Measurements from ENCODE around the gene OPRM1. TPM values are rescaled to one million over a fixed set of nuclear protein-coding genes. Genes with fewer than 3 reads are reported as not detected.

The OPRM1 gene
- total RNA-seq (not detected), polyA plus RNA-seq (ENCODE audit: insufficient read depth in 1 of 8, insufficient read length in 8 of 8, low replicate concordance in 1 of 8) (under 1 TPM in 2 of 8 donors, not detected in 6; 0.11 to 0.22 TPM)
- long read RNA-seq, donor 1, result 0 reads
- long read RNA-seq, donor 2, result 0 reads
- long read RNA-seq, donor 3, result 0 reads
- long read RNA-seq, donor 4, result 0 reads
- long read RNA-seq, donor 5, result 0 reads
- long read RNA-seq, donor 6, result 0 reads
- long read RNA-seq, donor 7, result 0 reads
- long read RNA-seq, donor 8, result 0 reads
- long read RNA-seq, donor 9, result 0 reads
- long read RNA-seq, donor 10, result 0 reads
- long read RNA-seq, donor 11, result 0 reads

DNA sequence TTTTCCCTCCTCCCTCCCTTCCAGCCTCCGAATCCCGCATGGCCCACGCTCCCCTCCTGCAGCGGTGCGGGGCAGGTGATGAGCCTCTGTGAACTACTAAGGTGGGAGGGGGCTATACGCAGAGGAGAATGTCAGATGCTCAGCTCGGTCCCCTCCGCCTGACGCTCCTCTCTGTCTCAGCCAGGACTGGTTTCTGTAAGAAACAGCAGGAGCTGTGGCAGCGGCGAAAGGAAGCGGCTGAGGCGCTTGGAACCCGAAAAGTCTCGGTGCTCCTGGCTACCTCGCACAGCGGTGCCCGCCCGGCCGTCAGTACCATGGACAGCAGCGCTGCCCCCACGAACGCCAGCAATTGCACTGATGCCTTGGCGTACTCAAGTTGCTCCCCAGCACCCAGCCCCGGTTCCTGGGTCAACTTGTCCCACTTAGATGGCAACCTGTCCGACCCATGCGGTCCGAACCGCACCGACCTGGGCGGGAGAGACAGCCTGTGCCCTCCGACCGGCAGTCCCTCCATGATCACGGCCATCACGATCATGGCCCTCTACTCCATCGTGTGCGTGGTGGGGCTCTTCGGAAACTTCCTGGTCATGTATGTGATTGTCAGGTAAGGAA, at the start of gene OPRM1:
Gene OPRM1, plus strand, starts transcription at position 10 of the 612 bp plus-strand sequence. Its CDS starts 305 bp downstream, at position 315.
- H3K4me3 ChIP-seq (ENCODE audit: low read length), result no peak within 1 kb of the TSS
- H3K4me1 ChIP-seq (ENCODE audit: control insufficient read depth, insufficient read depth, low read length), result no peaks in the 10 kb centered on the region
- H3K9me3 ChIP-seq (replicated peaks; ENCODE audit: control insufficient read depth, low read depth, low read length), result no peaks in the 10 kb centered on the region
- peak; percentile 51 for DNase-seq
- H3K36me3 ChIP-seq (ENCODE audit: control insufficient read depth, insufficient read depth, low read length), result no peaks in the 10 kb centered on the region
- WGBS (ENCODE audit: insufficient coverage), result 1% methylated on average over 29 of the region's 38 CpGs
- no peak within 1 kb of the TSS for H3K27ac ChIP-seq (ENCODE audit: low read length)
- H3K27me3 ChIP-seq (ENCODE audit: control insufficient read depth, insufficient read depth, low read length), result peaks cover 6% of the 10 kb centered on the region

DNA sequence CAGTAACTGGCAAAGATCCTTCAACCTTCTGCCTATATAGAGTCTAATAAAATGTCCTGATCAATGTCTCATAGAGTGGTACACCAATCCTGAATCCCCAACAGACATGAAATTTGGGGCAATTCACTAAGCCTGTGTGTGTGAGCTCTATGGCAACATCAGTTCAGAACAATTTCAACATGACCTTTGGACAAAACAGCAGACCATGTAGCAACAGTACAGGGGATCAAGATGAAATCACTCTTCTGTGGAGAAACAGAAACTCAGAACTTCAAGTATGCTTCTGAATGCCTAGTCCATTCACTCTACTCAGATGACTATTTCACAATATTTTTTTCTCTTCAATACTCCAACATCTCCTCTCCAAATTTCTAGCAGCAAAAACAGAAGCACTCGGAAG, 49.1 kb upstream of the OPRM1 start:
- no peak for DNase-seq
- no peaks in the 10 kb centered on the region for H3K9me3 ChIP-seq (replicated peaks; ENCODE audit: control insufficient read depth, low read depth, low read length)
- no peaks in the 10 kb centered on the region for H3K4me1 ChIP-seq (ENCODE audit: control insufficient read depth, insufficient read depth, low read length)
- WGBS (ENCODE audit: insufficient coverage), result 64% methylated on average over 1 of the region's 1 CpG
- H3K4me3 ChIP-seq (ENCODE audit: low read length), result no peak overlapping the region
- H3K27me3 ChIP-seq (ENCODE audit: control insufficient read depth, insufficient read depth, low read length), result no peaks in the 10 kb centered on the region
- H3K36me3 ChIP-seq (ENCODE audit: control insufficient read depth, insufficient read depth, low read length), result no peaks in the 10 kb centered on the region
- no peak overlapping the region for H3K27ac ChIP-seq (ENCODE audit: low read length)

GRCh38 chr6:153994004-153994403, 45.0 kb upstream of the OPRM1 start:
- H3K27me3 ChIP-seq (ENCODE audit: control insufficient read depth, insufficient read depth, low read length), result no peaks in the 10 kb centered on the region
- peak; percentile 7 for DNase-seq
- no peaks in the 10 kb centered on the region for H3K36me3 ChIP-seq (ENCODE audit: control insufficient read depth, insufficient read depth, low read length)
- no CpG with 5 or more reads among the region's 3 CpGs for WGBS (ENCODE audit: insufficient coverage)
- H3K4me3 ChIP-seq (ENCODE audit: low read length), result no peak overlapping the region
- H3K9me3 ChIP-seq (replicated peaks; ENCODE audit: control insufficient read depth, low read depth, low read length), result no peaks in the 10 kb centered on the region
- H3K4me1 ChIP-seq (ENCODE audit: control insufficient read depth, insufficient read depth, low read length), result no peaks in the 10 kb centered on the region
- no peak overlapping the region for H3K27ac ChIP-seq (ENCODE audit: low read length)

DNA sequence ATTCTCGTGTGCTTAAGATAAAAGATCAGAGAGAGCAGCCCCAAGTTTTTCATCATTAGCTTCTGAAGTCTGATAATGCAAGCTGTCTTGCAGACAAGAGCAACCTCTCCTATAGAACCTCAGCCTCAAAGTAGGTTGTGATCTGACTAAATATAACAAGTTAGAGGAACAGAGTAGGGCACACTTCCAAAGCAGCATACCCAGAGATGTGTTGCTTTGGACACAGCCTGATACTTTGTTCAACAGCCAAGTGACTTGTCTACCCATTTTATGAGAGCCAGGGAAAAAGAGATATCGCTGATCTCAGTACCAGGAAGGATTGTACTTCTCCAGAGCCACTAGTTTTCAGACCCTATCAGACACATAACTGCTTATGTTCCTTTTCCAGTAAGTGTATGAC, 44.2 kb upstream of the OPRM1 start:
- no peaks in the 10 kb centered on the region for H3K4me1 ChIP-seq (ENCODE audit: control insufficient read depth, insufficient read depth, low read length)
- WGBS (ENCODE audit: insufficient coverage), result no CpG with 5 or more reads among the region's 2 CpGs
- no peak overlapping the region for H3K4me3 ChIP-seq (ENCODE audit: low read length)
- H3K27ac ChIP-seq (ENCODE audit: low read length), result no peak overlapping the region
- H3K9me3 ChIP-seq (replicated peaks; ENCODE audit: control insufficient read depth, low read depth, low read length), result no peaks in the 10 kb centered on the region
- H3K36me3 ChIP-seq (ENCODE audit: control insufficient read depth, insufficient read depth, low read length), result no peaks in the 10 kb centered on the region
- H3K27me3 ChIP-seq (ENCODE audit: control insufficient read depth, insufficient read depth, low read length), result no peaks in the 10 kb centered on the region
- no peak for DNase-seq

DNA sequence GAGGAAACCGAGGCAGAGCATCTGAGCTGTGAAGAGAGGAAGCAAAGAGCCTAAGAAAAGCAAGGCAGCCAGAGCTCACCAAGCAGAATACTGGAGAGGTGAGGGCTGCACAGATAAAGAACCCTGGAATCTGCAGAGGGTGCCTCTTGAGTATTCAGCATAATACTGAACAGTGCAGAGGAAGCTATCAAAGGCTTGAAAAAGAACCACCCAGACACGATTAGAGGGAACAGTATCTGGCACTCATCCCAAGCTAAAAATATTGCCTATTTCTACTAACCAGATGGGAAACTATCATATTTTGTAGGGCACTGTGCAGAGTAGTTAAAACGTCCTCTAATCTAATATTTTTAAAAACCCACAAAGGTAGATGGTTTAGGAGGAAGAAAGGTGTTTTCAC, 41.8 kb upstream of the OPRM1 start:
- Histone ChIP-seq H3K4me3 (ENCODE audit: low read length) (no peak overlapping the region), H3K36me3 (ENCODE audit: control insufficient read depth, insufficient read depth, low read length) (no peaks in the 10 kb centered on the region), H3K9me3 (replicated peaks; ENCODE audit: control insufficient read depth, low read depth, low read length) (no peaks in the 10 kb centered on the region), H3K4me1 (ENCODE audit: control insufficient read depth, insufficient read depth, low read length) (no peaks in the 10 kb centered on the region), H3K27ac (ENCODE audit: low read length) (no peak overlapping the region), H3K27me3 (ENCODE audit: control insufficient read depth, insufficient read depth, low read length) (no peaks in the 10 kb centered on the region)
- WGBS (ENCODE audit: insufficient coverage), result 90% methylated on average over 1 of the region's 3 CpGs
- no peak for DNase-seq

DNA sequence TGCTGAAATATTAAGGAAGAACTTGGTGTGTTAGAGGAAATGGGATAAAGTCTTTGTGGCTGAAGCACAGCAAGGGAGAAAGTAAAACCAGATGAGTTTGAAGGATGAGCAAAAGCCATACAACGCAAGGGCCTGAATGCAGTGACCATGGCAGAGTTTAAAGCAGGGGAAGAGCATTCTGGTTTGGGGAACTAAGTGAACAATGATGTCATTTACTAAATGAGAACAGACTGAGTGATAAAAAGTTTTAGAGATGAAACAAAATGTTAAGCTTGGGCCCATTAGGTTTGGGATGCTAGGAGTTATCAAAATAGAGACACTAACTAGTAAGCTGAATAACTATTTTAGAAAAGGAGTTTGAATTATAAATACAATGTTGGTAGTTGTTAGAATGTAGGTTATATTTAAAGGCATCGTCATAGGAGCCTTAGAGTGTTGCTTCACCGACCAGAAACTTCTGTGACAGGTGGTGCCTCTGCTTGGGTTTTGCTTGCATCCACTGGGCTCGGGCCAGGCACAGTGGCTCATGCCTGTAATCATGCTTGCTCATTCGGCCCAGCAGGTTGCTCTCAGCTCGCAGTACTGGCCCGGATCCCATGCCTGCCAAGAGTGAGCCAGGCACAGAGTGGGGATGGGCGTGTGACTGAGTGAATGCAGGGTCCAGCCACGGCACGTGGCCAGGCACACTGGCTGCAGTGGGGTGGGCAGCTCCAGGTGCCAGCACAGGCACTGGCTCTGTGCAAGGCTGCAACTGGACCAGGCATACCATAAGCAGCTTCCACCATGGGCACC, 37.4 kb upstream of the OPRM1 start:
- no peaks in the 10 kb centered on the region for H3K4me1 ChIP-seq (ENCODE audit: control insufficient read depth, insufficient read depth, low read length)
- 86% methylated on average over 10 of the region's 10 CpGs for WGBS (ENCODE audit: insufficient coverage)
- no peaks in the 10 kb centered on the region for H3K9me3 ChIP-seq (replicated peaks; ENCODE audit: control insufficient read depth, low read depth, low read length)
- DNase-seq, result no peak
- no peaks in the 10 kb centered on the region for H3K36me3 ChIP-seq (ENCODE audit: control insufficient read depth, insufficient read depth, low read length)
- no peak overlapping the region for H3K4me3 ChIP-seq (ENCODE audit: low read length)
- no peaks in the 10 kb centered on the region for H3K27me3 ChIP-seq (ENCODE audit: control insufficient read depth, insufficient read depth, low read length)
- no peak overlapping the region for H3K27ac ChIP-seq (ENCODE audit: low read length)

DNA sequence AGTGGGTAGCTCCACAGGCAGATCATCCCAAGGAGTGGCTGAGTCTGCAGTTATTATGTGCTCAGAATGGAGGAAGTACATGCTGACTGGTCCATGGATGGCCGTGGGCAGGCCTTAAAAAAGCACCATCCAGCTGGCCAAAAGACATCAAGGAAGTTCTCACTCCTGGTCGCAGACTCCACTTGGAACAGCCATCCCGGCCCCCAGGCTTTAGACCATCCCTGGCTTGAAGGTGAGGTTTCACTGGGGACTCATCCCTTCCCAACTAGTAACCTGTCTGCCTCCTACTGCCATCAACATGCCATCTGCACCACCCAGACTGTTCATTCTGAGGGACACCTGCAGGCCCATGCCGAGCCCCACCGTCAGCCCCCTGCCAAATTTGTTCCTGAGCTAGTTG, 36.1 kb upstream of the OPRM1 start:
- DNase-seq, result no peak
- H3K36me3 ChIP-seq (ENCODE audit: control insufficient read depth, insufficient read depth, low read length), result no peaks in the 10 kb centered on the region
- no peak overlapping the region for H3K27ac ChIP-seq (ENCODE audit: low read length)
- no peaks in the 10 kb centered on the region for H3K27me3 ChIP-seq (ENCODE audit: control insufficient read depth, insufficient read depth, low read length)
- no peaks in the 10 kb centered on the region for H3K4me1 ChIP-seq (ENCODE audit: control insufficient read depth, insufficient read depth, low read length)
- no peaks in the 10 kb centered on the region for H3K9me3 ChIP-seq (replicated peaks; ENCODE audit: control insufficient read depth, low read depth, low read length)
- WGBS (ENCODE audit: insufficient coverage), result 100% methylated on average over 4 of the region's 5 CpGs
- H3K4me3 ChIP-seq (ENCODE audit: low read length), result no peak overlapping the region

- no peaks in the 10 kb centered on the region for H3K9me3 ChIP-seq (replicated peaks; ENCODE audit: control insufficient read depth, low read depth, low read length)
- H3K27me3 ChIP-seq (ENCODE audit: control insufficient read depth, insufficient read depth, low read length), result no peaks in the 10 kb centered on the region
- H3K4me3 ChIP-seq (ENCODE audit: low read length), result no peak overlapping the region
- no peaks in the 10 kb centered on the region for H3K36me3 ChIP-seq (ENCODE audit: control insufficient read depth, insufficient read depth, low read length)
- H3K4me1 ChIP-seq (ENCODE audit: control insufficient read depth, insufficient read depth, low read length), result no peaks in the 10 kb centered on the region
- no peak overlapping the region for H3K27ac ChIP-seq (ENCODE audit: low read length)
- 25% methylated on average over 1 of the region's 1 CpG for WGBS (ENCODE audit: insufficient coverage)
- no peak for DNase-seq
Measured at GRCh38 chr6:154010371-154010770, 28.7 kb upstream of the OPRM1 start.

GRCh38 chr6:154012852-154013251, 26.2 kb upstream of the OPRM1 start:
- no peak for DNase-seq
- WGBS (ENCODE audit: insufficient coverage), result no CpG with 5 or more reads among the region's 2 CpGs
- Histone ChIP-seq H3K9me3 (replicated peaks; ENCODE audit: control insufficient read depth, low read depth, low read length) (no peaks in the 10 kb centered on the region), H3K27ac (ENCODE audit: low read length) (no peak overlapping the region), H3K4me3 (ENCODE audit: low read length) (no peak overlapping the region), H3K4me1 (ENCODE audit: control insufficient read depth, insufficient read depth, low read length) (no peaks in the 10 kb centered on the region), H3K27me3 (ENCODE audit: control insufficient read depth, insufficient read depth, low read length) (no peaks in the 10 kb centered on the region), H3K36me3 (ENCODE audit: control insufficient read depth, insufficient read depth, low read length) (no peaks in the 10 kb centered on the region)

DNA sequence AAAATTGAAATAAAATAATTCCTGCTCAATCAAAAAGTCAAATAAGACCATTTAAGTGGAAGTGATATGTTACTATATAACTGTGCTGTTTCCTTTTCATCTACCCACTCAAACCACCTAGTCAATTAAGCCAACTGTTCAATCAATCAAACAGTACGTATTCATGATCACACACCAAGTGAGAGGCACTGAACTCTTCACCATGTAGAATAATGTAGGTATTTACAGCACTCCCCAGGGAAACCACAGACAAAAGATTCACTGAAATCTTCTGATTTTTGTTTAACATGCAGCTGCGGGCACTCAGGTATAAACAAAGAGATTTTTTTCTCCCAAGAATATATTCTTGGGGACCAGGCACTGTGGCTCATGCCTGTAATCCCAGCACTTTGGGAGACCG, 21.3 kb upstream of the OPRM1 start:
- no peaks in the 10 kb centered on the region for H3K9me3 ChIP-seq (replicated peaks; ENCODE audit: control insufficient read depth, low read depth, low read length)
- no CpG with 5 or more reads among the region's 3 CpGs for WGBS (ENCODE audit: insufficient coverage)
- no peak overlapping the region for H3K27ac ChIP-seq (ENCODE audit: low read length)
- no peaks in the 10 kb centered on the region for H3K27me3 ChIP-seq (ENCODE audit: control insufficient read depth, insufficient read depth, low read length)
- no peak overlapping the region for H3K4me3 ChIP-seq (ENCODE audit: low read length)
- H3K36me3 ChIP-seq (ENCODE audit: control insufficient read depth, insufficient read depth, low read length), result no peaks in the 10 kb centered on the region
- no peak for DNase-seq
- no peaks in the 10 kb centered on the region for H3K4me1 ChIP-seq (ENCODE audit: control insufficient read depth, insufficient read depth, low read length)
